Activated CD8-positive, alpha-beta memory T cell treated with anti-CD3 and anti-CD28 coated beads, Interleukin-2, amount 50 U/mL, for 4 hours (primary cell): Measurements from ENCODE around the gene NKIRAS1.

Experiments used
- DNase-seq: peaks from one replicate; pipeline ENCODE4 v3.0.0-alpha.2; 2020

The NKIRAS1 gene

GRCh38 chr3:23916886-23917678, at the start of gene NKIRAS1, which contains the start of gene RPL15:
TSS of gene NKIRAS1 (minus strand) at chr3:23916990. CDS start at chr3:23910904, 6,086 bp downstream.
TSS of gene RPL15 (plus strand) at chr3:23917132. CDS start at chr3:23917860, 728 bp downstream.
- peak; percentile 97 for DNase-seq

GRCh38 chr3:23966328-23966727, 49.5 kb upstream of the NKIRAS1 start:
- no peak for DNase-seq

- DNase-seq, result no peak
Measured at GRCh38 chr3:23964537-23965235, 47.9 kb upstream of the NKIRAS1 start.

- DNase-seq, result no peak
Measured at GRCh38 chr3:23961913-23962312, 45.1 kb upstream of the NKIRAS1 start.

- DNase-seq, result no peak
Measured at GRCh38 chr3:23961066-23961465, 44.3 kb upstream of the NKIRAS1 start.

GRCh38 chr3:23960649-23961048, 43.9 kb upstream of the NKIRAS1 start:
- DNase-seq, result no peak

GRCh38 chr3:23959135-23959900, 42.5 kb upstream of the NKIRAS1 start:
- no peak for DNase-seq

GRCh38 chr3:23956701-23957100, 39.9 kb upstream of the NKIRAS1 start:
- no peak for DNase-seq

GRCh38 chr3:23954144-23954543, 37.4 kb upstream of the NKIRAS1 start:
- no peak for DNase-seq

GRCh38 chr3:23953523-23953922, 36.7 kb upstream of the NKIRAS1 start:
- DNase-seq, result no peak

GRCh38 chr3:23952646-23953045, 35.9 kb upstream of the NKIRAS1 start:
- DNase-seq, result no peak

GRCh38 chr3:23950293-23950692, 33.5 kb upstream of the NKIRAS1 start:
- no peak for DNase-seq

- DNase-seq, result no peak
Measured at GRCh38 chr3:23949784-23950183, 33.0 kb upstream of the NKIRAS1 start.

- DNase-seq, result no peak
Measured at GRCh38 chr3:23948761-23949160, 32.0 kb upstream of the NKIRAS1 start.

- peak; percentile 99 for DNase-seq
Measured at GRCh38 chr3:23945913-23946687, 29.3 kb upstream of the NKIRAS1 start.

- no peak for DNase-seq
Measured at GRCh38 chr3:23945663-23945912, 28.8 kb upstream of the NKIRAS1 start.

GRCh38 chr3:23944861-23945662, 28.3 kb upstream of the NKIRAS1 start, which contains the start of gene NR1D2:
TSS of gene NR1D2 (plus strand) at chr3:23945286. CDS start at chr3:23945579, 293 bp downstream.
- peak; percentile 82 for DNase-seq

- no peak for DNase-seq
Measured at GRCh38 chr3:23944007-23944783, 27.4 kb upstream of the NKIRAS1 start.

- DNase-seq, result no peak
Measured at GRCh38 chr3:23942546-23942945, 25.8 kb upstream of the NKIRAS1 start.

- no peak for DNase-seq
Measured at GRCh38 chr3:23941440-23941839, 24.6 kb upstream of the NKIRAS1 start.

GRCh38 chr3:23940775-23941174, 24.0 kb upstream of the NKIRAS1 start:
- no peak for DNase-seq
